ENCODE data around the gene AAK1.
"Not testable (repeated sequence)": the region's sequence is repeated elsewhere in the genome, so short reads cannot be mapped to it uniquely, and the experiment has no call there.

AAK1 gene

GRCh38 chr2:69592511-69592910 is 51.0 kb downstream of the AAK1 start:
- no peak for DNase-seq

GRCh38 chr2:69589973-69590652 is 53.4 kb downstream of the AAK1 start:
- DNase-seq = no peak

DNA sequence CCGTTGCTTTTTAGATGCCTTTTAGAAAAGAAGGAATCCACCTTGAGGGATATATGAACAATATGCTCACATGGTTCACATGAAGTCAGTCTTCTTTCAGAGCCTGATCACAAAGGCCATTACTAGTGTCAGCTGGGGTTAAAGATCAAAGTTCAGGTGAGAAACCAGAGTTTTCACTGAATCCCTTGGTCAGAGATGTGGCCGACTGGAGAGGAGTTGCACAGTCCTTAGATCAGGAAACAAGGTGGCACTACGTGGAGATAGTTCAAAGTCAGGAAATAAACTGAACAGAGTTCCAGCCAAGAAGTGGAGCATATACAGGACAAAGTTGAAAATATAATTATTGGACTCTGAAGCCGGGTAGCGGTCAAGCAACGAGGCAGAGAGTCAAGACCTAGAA is 54.6 kb downstream of the AAK1 start:
- no peak for DNase-seq

GRCh38 chr2:69588403-69588802 is 55.1 kb downstream of the AAK1 start:
- DNase-seq = no peak

GRCh38 chr2:69585855-69586555 is 57.5 kb downstream of the AAK1 start:
- DNase-seq = no peak

GRCh38 chr2:69584127-69584889 is 59.2 kb downstream of the AAK1 start:
- DNase-seq = no peak

GRCh38 chr2:69583321-69583833 is 60.2 kb downstream of the AAK1 start:
- no peak for DNase-seq

GRCh38 chr2:69582582-69583176 is 60.9 kb downstream of the AAK1 start:
- DNase-seq = no peak

GRCh38 chr2:69581774-69582581 is 61.6 kb downstream of the AAK1 start:
- no peak for DNase-seq

DNA sequence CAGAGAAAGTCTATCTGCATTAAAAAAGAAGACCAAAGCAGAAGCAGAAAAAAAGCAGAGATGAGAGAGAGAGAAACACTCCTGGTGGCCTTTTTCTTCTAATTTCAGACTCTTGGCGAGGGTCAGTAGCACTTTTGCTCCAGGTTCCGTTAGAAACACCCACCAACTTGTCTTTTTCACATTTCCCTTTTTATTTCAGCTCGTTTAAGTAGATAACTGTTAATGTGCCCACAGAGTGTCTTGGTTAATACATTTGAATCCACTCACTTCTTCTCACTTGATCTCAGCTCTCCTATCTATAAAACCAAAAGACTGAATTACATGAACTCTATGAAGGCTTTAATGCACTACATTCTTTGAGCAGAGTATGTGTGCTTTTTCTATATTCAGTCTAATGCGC is 63.1 kb downstream of the AAK1 start:
- no peak for DNase-seq

GRCh38 chr2:69579536-69579935 is 64.0 kb downstream of the AAK1 start:
- DNase-seq = no peak

DNA sequence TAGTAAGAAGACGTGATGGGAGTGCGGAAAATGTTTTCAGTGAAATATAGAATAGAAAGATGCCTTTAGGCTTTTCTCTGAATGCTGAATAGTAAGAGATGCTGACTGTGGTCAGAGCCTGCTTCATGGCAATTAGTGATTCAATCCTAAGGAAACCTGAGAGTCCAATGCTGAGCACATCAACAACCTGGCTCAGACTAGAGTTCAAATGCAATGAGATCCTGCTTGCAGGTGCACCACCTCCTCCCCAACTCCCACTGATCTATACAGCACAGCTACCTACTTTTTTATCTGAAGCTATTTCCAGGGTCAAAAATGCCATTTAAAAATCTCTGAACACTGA is 65.4 kb downstream of the AAK1 start:
- DNase-seq = no peak

GRCh38 chr2:69577467-69578197 is 65.9 kb downstream of the AAK1 start:
- no peak for DNase-seq

- DNase-seq = no peak
These were observed 66.7 kb downstream of the AAK1 start for GRCh38 chr2:69576880-69577279.

- no peak for DNase-seq
These were observed 67.6 kb downstream of the AAK1 start for GRCh38 chr2:69575926-69576325.

GRCh38 chr2:69575371-69575770 is 68.2 kb downstream of the AAK1 start:
- DNase-seq = not testable (repeated sequence)

- no peak for DNase-seq
These were observed 70.9 kb downstream of the AAK1 start for GRCh38 chr2:69572641-69573040.

GRCh38 chr2:69571189-69571588 is 72.3 kb downstream of the AAK1 start:
- no peak for DNase-seq

DNA sequence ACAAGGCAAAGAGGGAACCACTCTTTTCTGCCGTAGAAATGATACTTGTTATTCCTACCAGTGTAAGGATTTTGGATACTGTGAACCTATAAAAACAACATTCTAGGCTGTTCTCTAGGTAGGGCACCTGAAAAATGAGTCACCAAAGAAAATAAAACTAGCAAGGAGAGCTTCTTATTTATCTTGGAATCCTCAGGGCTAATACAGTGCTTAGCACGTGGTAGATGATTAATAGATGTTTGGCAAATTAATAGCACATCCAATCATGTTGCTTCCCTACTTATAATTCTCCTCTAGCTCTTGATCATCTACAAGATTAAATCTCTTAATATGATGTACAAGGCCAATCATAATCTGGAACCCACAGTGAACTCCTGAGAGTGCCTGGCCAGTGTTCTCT is 73.1 kb downstream of the AAK1 start:
- DNase-seq = no peak

DNA sequence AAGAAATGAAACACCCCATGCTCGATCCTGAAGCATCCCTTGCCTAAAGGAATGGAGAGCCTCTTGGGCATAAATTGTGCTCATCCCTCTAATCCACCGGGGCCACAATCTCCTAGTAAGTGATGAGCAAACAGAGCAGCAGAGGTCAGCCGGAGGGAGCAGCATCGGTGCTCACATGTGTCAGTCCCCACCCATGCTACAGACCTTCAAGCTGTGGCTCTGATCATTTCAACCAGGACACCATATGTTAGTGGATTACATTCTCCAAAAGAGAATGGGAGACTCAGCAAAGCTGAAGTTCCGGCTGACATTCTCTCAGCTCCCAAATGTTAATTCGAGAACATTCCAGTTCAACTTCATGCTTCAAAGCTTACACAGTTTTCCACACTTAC is 75.6 kb downstream of the AAK1 start:
- DNase-seq = no peak

GRCh38 chr2:69567157-69567908 is 76.2 kb downstream of the AAK1 start:
- DNase-seq = no peak

Measured in activated naive CD4-positive, alpha-beta T cell (primary cell).